Smooth muscle cell (in vitro differentiated cells): ENCODE measurements around the gene LITAFD. TPM values are rescaled to one million over a fixed set of nuclear protein-coding genes. Genes with fewer than 3 reads are reported as not detected.
A peak's percentile ranks its signal among the peaks of the same experiment; 100 is the strongest.

Experiments
- DNase-seq: peaks from one replicate; lab custom pipeline; 2025; ENCODE audit not compliant: unreplicated experiment; lab: John Stamatoyannopoulos, UW
- H2AFZ ChIP-seq: fragments of 200-600 bp; sonication (generic); 2 replicates; pipeline ENCODE4 v1.6.0; 2016; ENCODE audit warnings: antibody characterized with exemption, low read depth, mild to moderate bottlenecking
- H3F3A ChIP-seq: fragments of 200-600 bp; sonication (generic); 2 replicates; pipeline ENCODE4 v1.6.0; 2017; ENCODE audit warnings: antibody characterized with exemption, low read depth
- H3K27ac ChIP-seq: fragments of 200-600 bp; sonication (generic); 2 replicates; pipeline ENCODE4 v1.5.1; 2016; ENCODE audit warnings: low read depth, mild to moderate bottlenecking
- H3K27me3 ChIP-seq: fragments of 200-600 bp; sonication (generic); 2 replicates; pipeline ENCODE4 v1.6.1; 2016; ENCODE audit warnings: low read depth, mild to moderate bottlenecking
- H3K36me3 ChIP-seq: fragments of 200-600 bp; sonication (generic); 2 replicates; pipeline ENCODE4 v1.5.1; 2016; ENCODE audit warnings: low read depth
- H3K4me1 ChIP-seq: fragments of 200-600 bp; sonication (generic); 2 replicates; pipeline ENCODE4 v1.5.1; 2016; ENCODE audit warnings: low read depth
- H3K4me2 ChIP-seq: fragments of 200-600 bp; sonication (generic); 2 replicates; pipeline ENCODE4 v1.6.0; 2016; ENCODE audit warnings: mild to moderate bottlenecking
- H3K4me3 ChIP-seq: fragments of 200-600 bp; sonication (generic); 2 replicates; pipeline ENCODE4 v1.5.1; 2016; ENCODE audit warnings: mild to moderate bottlenecking
- H3K79me2 ChIP-seq: fragments of 200-600 bp; sonication (generic); 2 replicates; pipeline ENCODE4 v1.6.0; 2016; ENCODE audit warnings: low read depth, mild to moderate bottlenecking
- H3K9ac ChIP-seq: fragments of 200-600 bp; sonication (generic); 2 replicates; pipeline ENCODE4 v1.6.0; 2016; ENCODE audit warnings: low read depth
- H3K9me3 ChIP-seq: fragments of 200-600 bp; sonication (generic); replicated peaks from 2 replicates; pipeline ENCODE4 v1.5.1; 2016; ENCODE audit warnings: low read depth
- H4K20me1 ChIP-seq: fragments of 200-600 bp; sonication (generic); 2 replicates; pipeline ENCODE4 v1.6.0; 2016; ENCODE audit warnings: low read depth
- WGBS: methylation state at CpG from one replicate; pipeline ENCODE4 v1.1.7; 2016; ENCODE audit warnings: low lambda C conversion rate; 5-methylcytosine and 5-hydroxymethylcytosine counted together
- polyA plus RNA-seq: library from polyadenylated mRNA; unstranded; fragments of >200 nt; fragmentation: Nextera tagmentation; extraction: Ambion mirVana; gene quantifications from 2 replicates; pipeline ENCODE4 v1.2.1, GENCODE V29; 2016
- total RNA-seq: library from RNA; depleted of rRNA; stranded (reverse); fragments of >200 nt; gene quantifications from 2 replicates; pipeline ENCODE4 v1.2.3, GENCODE V29; 2014
- TF ChIP-seq, protein P1 (sequence below): fragments of 200-600 bp; sonication (generic); IDR thresholded peaks from 2 replicates; pipeline ENCODE4 v1.5.1; 2017; ENCODE audit warnings: borderline replicate concordance, mild to moderate bottlenecking, antibody characterized with exemption; ENCODE audit not compliant: insufficient read depth, poor library complexity, severe bottlenecking

LITAFD gene
- total and polyA plus RNA-seq, 2 experiments from 2014 or later = not detected

- H3K4me3 ChIP-seq = no peak overlapping the region
- H3K27ac ChIP-seq = peak overlapping the region; percentile 42
- peaks cover 2% of the 10 kb centered on the region for H3K36me3 ChIP-seq
- H3F3A ChIP-seq = peaks cover 25% of the 10 kb centered on the region
- H3K27me3 ChIP-seq = no peaks in the 10 kb centered on the region
- no peak overlapping the region for H3K9ac ChIP-seq
- H3K9me3 ChIP-seq = no peaks in the 10 kb centered on the region
- WGBS = 79% methylated on average over 11 of the region's 11 CpGs
- peaks cover 11% of the 10 kb centered on the region for H3K79me2 ChIP-seq
- TF ChIP-seq, protein P1, sequence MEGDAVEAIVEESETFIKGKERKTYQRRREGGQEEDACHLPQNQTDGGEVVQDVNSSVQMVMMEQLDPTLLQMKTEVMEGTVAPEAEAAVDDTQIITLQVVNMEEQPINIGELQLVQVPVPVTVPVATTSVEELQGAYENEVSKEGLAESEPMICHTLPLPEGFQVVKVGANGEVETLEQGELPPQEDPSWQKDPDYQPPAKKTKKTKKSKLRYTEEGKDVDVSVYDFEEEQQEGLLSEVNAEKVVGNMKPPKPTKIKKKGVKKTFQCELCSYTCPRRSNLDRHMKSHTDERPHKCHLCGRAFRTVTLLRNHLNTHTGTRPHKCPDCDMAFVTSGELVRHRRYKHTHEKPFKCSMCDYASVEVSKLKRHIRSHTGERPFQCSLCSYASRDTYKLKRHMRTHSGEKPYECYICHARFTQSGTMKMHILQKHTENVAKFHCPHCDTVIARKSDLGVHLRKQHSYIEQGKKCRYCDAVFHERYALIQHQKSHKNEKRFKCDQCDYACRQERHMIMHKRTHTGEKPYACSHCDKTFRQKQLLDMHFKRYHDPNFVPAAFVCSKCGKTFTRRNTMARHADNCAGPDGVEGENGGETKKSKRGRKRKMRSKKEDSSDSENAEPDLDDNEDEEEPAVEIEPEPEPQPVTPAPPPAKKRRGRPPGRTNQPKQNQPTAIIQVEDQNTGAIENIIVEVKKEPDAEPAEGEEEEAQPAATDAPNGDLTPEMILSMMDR = no peak
- H3K4me1 ChIP-seq = no peaks in the 10 kb centered on the region
- no peak overlapping the region for H3K4me2 ChIP-seq
- no peak for DNase-seq
- no peak overlapping the region for H2AFZ ChIP-seq
- peaks cover 92% of the 10 kb centered on the region for H4K20me1 ChIP-seq
Measured at GRCh38 chr16:8850279-8850885, 31.8 kb upstream of the LITAFD start.

- Histone ChIP-seq H3K4me2 (no peak overlapping the region), H3K36me3 (peaks cover 4% of the 10 kb centered on the region), H3K79me2 (no peaks in the 10 kb centered on the region), H3K27me3 (no peaks in the 10 kb centered on the region), H3K4me1 (no peaks in the 10 kb centered on the region), H3K4me3 (no peak overlapping the region), H3K9ac (no peak overlapping the region), H2AFZ (no peak overlapping the region), H3K9me3 (no peaks in the 10 kb centered on the region), H4K20me1 (peaks cover 92% of the 10 kb centered on the region), H3F3A (peaks cover 34% of the 10 kb centered on the region), H3K27ac (peak overlapping the region; percentile 47)
- TF ChIP-seq, protein P1 = no peak
- 94% methylated on average over 8 of the region's 8 CpGs for WGBS
- DNase-seq = no peak
Measured at GRCh38 chr16:8851761-8852403, 30.3 kb upstream of the LITAFD start.

GRCh38 chr16:8852534-8852933 is 29.6 kb upstream of the LITAFD start:
- H3K36me3 ChIP-seq = peaks cover 4% of the 10 kb centered on the region
- H3K9ac ChIP-seq = no peak overlapping the region
- H3K79me2 ChIP-seq = no peaks in the 10 kb centered on the region
- peaks cover 36% of the 10 kb centered on the region for H3F3A ChIP-seq
- H3K4me2 ChIP-seq = no peak overlapping the region
- WGBS = 82% methylated on average over 8 of the region's 8 CpGs
- peaks cover 88% of the 10 kb centered on the region for H4K20me1 ChIP-seq
- peak overlapping the region; percentile 47 for H3K27ac ChIP-seq
- H3K4me1 ChIP-seq = no peaks in the 10 kb centered on the region
- no peaks in the 10 kb centered on the region for H3K27me3 ChIP-seq
- H3K4me3 ChIP-seq = no peak overlapping the region
- no peak overlapping the region for H2AFZ ChIP-seq
- DNase-seq = no peak
- H3K9me3 ChIP-seq = no peaks in the 10 kb centered on the region
- TF ChIP-seq, protein P1 = no peak
